Muscle layer of duodenum (tissue), 2 donors: ENCODE data around the gene WDR33.

Experiments used
- H3K27ac ChIP-seq: one replicate; pipeline ENCODE4 v1.7.0; 2013; ENCODE audit warnings: mild to moderate bottlenecking, low read length
- H3K27me3 ChIP-seq: one replicate; pipeline ENCODE4 v1.7.0; 2013; ENCODE audit warnings: low read depth, mild to moderate bottlenecking, control low read depth, low read length
- H3K36me3 ChIP-seq, 2 donors: one replicate each; pipeline ENCODE4 v1.7.0; 2013; ENCODE audit warnings: low read length in 2 of 2, control low read depth in 1 of 2, mild to moderate bottlenecking in 1 of 2; ENCODE audit not compliant: insufficient read depth in 2 of 2, control insufficient read depth in 1 of 2
- H3K4me1 ChIP-seq, 2 donors: one replicate each; pipeline ENCODE4 v1.7.0; 2013; ENCODE audit warnings: low read length in 2 of 2, mild to moderate bottlenecking in 2 of 2, control low read depth in 1 of 2, moderate library complexity in 1 of 2; ENCODE audit not compliant: insufficient read depth in 2 of 2, control insufficient read depth in 1 of 2
- H3K4me3 ChIP-seq, 2 donors: one replicate each; pipeline ENCODE4 v1.7.0; 2013; ENCODE audit warnings: low read length in 2 of 2, low read depth in 1 of 2, mild to moderate bottlenecking in 1 of 2
- H3K9me3 ChIP-seq, 2 donors: one replicate each; pipeline ENCODE4 v1.7.0; 2013; ENCODE audit warnings: low read length in 2 of 2, control low read depth in 1 of 2, mild to moderate bottlenecking in 1 of 2; ENCODE audit not compliant: control insufficient read depth in 1 of 2
- donor health status: healthy.

WDR33 gene

DNA sequence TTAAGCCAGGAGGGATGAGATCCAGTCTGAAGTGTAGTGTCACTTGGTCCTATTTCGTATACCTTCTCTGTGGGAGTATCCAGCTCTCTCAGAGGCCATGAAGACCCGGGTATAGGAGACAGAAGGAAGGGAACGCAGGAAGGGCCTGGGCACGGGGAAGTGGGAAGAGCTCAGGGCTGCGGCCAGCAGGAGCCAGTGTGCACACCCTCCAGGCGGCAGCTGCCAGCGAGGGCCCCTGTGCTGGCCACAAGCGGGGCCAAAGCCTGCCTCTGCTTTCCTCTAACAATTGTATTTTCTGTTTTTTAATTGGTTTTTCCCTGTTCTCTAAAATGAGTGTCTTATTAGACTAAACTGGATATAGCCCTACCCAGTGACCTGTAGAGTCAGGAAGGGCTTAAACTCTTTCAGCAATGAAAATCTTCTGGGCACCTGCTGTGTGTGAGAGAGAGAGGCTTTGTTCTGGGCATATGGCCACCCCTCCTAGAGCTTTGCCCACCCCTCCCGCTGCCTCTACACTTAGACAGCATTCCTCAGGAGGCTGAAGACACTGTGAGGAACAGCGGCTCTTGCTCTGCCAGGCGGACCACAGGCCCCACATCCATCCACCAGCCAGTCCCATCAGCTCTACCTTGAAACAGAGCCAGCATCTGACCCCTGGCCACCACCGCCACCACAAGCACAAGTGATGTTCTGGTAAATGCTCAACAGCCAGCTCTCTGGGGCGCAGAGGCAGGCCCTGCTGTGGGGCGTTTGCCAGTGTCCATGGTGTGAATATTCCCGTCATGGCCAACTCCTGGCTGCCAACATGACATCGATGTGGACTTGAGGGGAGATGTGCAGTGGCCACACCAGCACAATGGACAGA, 155.5 kb downstream of the WDR33 start:
- Histone ChIP-seq H3K4me3 (peak overlapping the region in 1 of 2 donors; percentile 17), H3K9me3 (no peaks in the 10 kb centered on the region), H3K4me1 (peaks cover 6 to 92% of the 10 kb centered on the region in 2 donors), H3K36me3 (peaks cover 0 to 13% of the 10 kb centered on the region in 2 donors), H3K27ac (peak overlapping the region; percentile 36), H3K27me3 (no peaks in the 10 kb centered on the region)

DNA sequence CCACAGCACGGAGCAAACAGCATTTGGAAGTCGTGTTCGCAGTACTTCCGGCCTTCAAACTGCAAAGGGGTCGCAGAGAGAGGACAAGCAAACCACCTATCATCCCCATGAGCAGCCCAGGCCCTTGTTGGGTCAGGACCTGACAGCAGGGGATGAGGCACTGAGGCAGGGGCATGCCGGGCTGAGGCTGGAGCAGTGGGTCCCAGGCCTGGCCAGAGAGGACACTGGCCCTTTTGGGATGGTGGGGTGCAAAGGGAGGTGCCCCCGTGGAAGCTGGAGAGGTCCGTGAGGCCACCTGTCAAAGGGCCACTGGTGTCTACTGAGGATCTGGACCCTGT, 156.2 kb downstream of the WDR33 start:
- H3K4me1 ChIP-seq, result peaks cover 10 to 95% of the 10 kb centered on the region in 2 donors
- H3K27ac ChIP-seq, result no peak overlapping the region
- H3K36me3 ChIP-seq, result peaks cover 0 to 13% of the 10 kb centered on the region in 2 donors
- no peaks in the 10 kb centered on the region for H3K27me3 ChIP-seq
- peak overlapping the region in 1 of 2 donors; percentile 17 for H3K4me3 ChIP-seq
- no peaks in the 10 kb centered on the region for H3K9me3 ChIP-seq

DNA sequence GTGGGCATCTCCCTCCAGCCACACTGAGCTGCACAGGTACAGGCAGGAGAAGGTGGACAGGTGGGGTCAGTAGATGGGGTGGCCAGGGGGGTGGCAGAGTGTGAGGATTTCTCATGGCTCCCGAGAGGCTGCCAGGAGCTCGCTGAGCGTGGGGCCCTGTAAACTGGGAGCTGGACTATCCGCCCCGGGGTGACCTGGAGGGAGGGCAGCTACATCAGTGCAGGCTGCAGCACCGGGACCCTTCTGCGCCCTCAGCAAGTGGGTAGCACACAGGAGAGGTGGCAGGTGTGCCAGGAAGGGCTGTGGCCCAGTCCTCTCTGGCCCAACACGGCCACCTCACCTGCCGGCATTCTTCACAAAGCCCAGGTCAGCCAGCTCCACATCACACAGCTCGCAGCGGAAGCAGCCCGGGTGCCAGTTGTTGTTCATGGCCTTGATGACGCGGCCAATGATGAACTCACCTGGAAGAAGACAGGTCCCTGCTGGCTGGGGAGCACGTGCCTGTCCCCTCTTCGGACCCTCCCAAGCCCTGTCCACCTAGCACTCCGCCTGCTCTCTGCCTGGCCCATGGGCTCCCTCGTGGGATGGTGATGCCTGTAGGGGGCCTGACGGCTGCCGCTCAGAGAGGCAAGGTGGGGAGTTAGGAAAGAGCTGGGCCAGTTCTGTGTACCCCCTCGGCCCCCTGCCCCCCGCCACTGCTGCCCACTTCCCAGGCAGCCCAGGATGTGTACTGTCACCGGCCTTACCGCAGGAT, 156.7 kb downstream of the WDR33 start:
- Histone ChIP-seq H3K4me3 (peak overlapping the region in 1 of 2 donors; percentile 17), H3K36me3 (peaks cover 0 to 13% of the 10 kb centered on the region in 2 donors), H3K27ac (no peak overlapping the region), H3K4me1 (peaks cover 15 to 97% of the 10 kb centered on the region in 2 donors), H3K9me3 (no peaks in the 10 kb centered on the region), H3K27me3 (no peaks in the 10 kb centered on the region)

DNA sequence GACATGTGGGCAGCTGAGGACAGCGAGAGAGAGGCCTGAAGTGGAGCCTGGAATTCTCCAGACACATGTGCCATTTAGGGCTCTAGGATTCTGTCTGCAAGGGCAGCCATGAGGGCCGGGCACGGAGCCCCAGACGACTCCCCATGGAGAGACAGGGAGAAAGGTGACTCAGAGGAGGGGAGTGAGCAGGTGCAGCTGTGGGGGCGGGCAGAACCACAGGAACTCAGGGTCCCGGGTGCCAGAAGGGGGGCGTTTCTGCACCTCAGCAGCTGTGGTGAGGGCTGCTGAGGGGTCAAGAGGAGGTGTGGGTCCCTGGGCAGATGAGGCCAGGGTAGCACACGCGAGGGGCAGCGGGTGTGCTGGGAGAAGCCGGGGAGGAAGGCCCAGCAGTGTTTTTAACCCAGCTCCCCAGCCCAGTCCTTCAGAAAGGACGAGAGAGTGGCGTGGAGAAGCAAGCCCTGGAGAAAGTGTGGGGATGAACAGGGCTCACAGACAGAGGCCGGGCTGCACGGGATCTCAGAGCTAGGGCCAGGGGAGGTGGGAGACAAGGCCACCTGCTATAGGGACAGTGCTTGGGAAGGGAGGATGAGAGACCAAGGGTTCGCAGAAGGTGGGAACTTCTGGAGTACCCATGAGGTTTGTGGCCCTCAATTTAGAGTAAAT, 157.4 kb downstream of the WDR33 start:
- H3K27me3 ChIP-seq, result no peaks in the 10 kb centered on the region
- H3K9me3 ChIP-seq, result no peaks in the 10 kb centered on the region
- no peak overlapping the region for H3K27ac ChIP-seq
- H3K4me3 ChIP-seq, result no peak overlapping the region
- peaks cover 0 to 13% of the 10 kb centered on the region in 2 donors for H3K36me3 ChIP-seq
- H3K4me1 ChIP-seq, result peaks cover 15 to 95% of the 10 kb centered on the region in 2 donors

DNA sequence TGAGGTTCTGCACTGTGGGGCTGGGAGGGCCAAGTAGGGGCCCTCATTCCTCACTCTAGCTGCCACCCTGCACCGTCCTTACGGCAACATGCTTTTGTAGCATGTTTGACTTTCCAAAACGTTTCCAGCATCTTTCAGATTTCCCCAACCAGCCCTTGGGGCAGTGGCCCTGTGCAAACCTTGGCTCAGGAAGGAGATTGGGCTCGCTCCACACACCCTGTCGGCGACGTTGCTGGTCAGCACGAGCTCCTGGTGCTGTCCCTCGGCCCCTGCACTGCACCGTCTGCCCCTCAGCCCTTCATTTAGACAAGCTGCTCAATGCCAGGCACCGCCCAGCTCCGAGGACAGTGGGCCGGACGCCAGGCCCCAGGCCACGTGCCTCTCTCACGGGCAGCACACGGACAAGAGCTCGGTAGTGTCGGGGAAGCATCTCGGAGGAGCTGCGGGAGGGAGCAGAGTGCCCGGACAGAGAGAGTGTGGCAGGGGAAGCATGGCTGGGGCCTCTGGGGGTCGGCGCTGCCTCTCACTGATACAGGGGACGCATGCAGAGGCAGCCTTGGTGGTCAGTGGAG, 158.1 kb downstream of the WDR33 start:
- H3K27me3 ChIP-seq, result no peaks in the 10 kb centered on the region
- peaks cover 0 to 12% of the 10 kb centered on the region in 2 donors for H3K36me3 ChIP-seq
- no peak overlapping the region for H3K4me3 ChIP-seq
- H3K9me3 ChIP-seq, result no peaks in the 10 kb centered on the region
- peak overlapping the region; percentile 31 for H3K27ac ChIP-seq
- peaks cover 15 to 95% of the 10 kb centered on the region in 2 donors for H3K4me1 ChIP-seq

DNA sequence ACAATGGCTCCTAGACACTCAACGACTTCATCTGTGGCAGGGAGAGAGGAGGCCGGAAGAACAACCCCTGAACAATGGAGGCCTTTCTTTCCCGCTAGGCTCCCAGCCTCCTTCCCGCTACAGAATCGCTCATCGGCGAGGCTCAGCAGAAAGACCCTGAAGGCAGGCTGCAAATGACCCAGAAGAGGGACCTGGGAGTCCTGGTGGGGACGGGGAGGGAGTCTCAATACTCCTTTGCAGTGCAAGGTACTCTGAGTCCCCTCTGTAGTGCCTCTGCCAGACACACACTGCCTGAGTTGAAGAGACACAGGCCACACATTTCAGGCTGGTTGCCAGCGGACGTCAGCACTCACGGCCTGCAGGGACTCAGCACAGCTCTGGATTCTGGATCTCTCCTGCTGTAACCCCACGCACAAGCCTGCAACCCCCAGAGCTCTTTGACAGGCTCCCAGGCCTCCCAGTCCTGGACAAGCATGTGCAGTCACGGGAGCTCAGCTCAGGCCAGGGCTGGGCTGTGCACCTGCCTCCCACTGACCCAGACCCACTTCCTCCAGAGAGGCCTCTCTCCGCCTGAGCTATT, 158.9 kb downstream of the WDR33 start:
- peak overlapping the region in 1 of 2 donors; percentile 33 for H3K4me3 ChIP-seq
- H3K27ac ChIP-seq, result peak overlapping the region; percentile 31
- H3K4me1 ChIP-seq, result peaks cover 15 to 95% of the 10 kb centered on the region in 2 donors
- peaks cover 0 to 4% of the 10 kb centered on the region in 2 donors for H3K36me3 ChIP-seq
- H3K27me3 ChIP-seq, result no peaks in the 10 kb centered on the region
- H3K9me3 ChIP-seq, result no peaks in the 10 kb centered on the region

DNA sequence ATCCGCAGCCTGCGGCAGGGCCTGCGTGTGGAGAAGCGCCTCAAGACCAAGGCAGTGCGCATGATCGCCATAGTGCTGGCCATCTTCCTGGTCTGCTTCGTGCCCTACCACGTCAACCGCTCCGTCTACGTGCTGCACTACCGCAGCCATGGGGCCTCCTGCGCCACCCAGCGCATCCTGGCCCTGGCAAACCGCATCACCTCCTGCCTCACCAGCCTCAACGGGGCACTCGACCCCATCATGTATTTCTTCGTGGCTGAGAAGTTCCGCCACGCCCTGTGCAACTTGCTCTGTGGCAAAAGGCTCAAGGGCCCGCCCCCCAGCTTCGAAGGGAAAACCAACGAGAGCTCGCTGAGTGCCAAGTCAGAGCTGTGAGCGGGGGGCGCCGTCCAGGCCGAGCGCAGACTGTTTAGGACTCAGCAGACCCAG, 159.6 kb downstream of the WDR33 start:
- Histone ChIP-seq H3K27me3 (no peaks in the 10 kb centered on the region), H3K36me3 (no peaks in the 10 kb centered on the region), H3K4me3 (peak overlapping the region in 1 of 2 donors; percentile 33), H3K4me1 (peaks cover 15 to 95% of the 10 kb centered on the region in 2 donors), H3K27ac (peak overlapping the region; percentile 31), H3K9me3 (no peaks in the 10 kb centered on the region)
